GM12874 (cell line): ENCODE measurements around the gene HSD17B4.

Experiments used
- TF ChIP-seq, protein P1 (sequence below): IDR thresholded peaks from 2 replicates; pipeline ENCODE4 v1.5.1; 2011; ENCODE audit warnings: low read depth, mild to moderate bottlenecking, control low read depth, low read length, moderate library complexity; ENCODE audit not compliant: insufficient read depth

Gene HSD17B4

DNA sequence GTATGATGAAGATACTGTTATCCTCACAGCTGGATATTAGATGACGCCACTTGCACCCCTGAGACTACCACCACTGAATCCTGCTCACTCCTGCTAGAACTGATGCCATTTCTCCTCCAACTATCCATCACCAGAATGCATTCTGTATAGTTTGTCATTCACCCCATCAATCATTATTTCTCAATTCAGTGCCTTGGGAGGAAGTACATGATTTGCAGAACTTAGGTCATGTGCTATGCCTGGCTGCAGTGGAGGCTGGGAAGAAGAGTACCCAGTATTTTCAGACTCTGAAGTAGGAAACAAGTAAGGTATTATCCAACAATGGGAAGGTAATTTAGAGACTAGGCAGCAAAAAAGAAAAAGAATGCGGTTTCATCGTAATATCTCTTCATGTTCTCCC, 26.2 kb upstream of the HSD17B4 start:
- TF ChIP-seq, protein P1, sequence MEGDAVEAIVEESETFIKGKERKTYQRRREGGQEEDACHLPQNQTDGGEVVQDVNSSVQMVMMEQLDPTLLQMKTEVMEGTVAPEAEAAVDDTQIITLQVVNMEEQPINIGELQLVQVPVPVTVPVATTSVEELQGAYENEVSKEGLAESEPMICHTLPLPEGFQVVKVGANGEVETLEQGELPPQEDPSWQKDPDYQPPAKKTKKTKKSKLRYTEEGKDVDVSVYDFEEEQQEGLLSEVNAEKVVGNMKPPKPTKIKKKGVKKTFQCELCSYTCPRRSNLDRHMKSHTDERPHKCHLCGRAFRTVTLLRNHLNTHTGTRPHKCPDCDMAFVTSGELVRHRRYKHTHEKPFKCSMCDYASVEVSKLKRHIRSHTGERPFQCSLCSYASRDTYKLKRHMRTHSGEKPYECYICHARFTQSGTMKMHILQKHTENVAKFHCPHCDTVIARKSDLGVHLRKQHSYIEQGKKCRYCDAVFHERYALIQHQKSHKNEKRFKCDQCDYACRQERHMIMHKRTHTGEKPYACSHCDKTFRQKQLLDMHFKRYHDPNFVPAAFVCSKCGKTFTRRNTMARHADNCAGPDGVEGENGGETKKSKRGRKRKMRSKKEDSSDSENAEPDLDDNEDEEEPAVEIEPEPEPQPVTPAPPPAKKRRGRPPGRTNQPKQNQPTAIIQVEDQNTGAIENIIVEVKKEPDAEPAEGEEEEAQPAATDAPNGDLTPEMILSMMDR: no peak

DNA sequence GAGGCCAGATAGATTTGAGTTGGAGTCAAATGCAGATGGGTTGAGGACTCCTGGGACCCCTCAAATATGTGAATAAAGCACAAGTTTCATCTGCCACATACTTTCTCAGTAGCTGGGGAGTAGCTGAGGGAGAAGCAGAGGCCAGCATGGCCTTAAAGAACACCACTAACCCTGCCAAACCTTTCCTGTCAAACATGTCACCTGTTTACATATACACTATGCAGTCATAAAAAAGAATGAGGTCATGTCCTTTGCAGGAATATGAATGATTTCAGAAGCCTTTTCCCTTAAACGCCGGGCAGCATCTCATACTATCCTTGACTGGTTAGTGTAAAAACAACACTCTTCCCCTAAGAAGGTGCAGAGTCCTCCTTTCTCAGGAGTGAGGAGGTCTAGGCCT, 25.2 kb upstream of the HSD17B4 start:
- TF ChIP-seq, protein P1: no peak

DNA sequence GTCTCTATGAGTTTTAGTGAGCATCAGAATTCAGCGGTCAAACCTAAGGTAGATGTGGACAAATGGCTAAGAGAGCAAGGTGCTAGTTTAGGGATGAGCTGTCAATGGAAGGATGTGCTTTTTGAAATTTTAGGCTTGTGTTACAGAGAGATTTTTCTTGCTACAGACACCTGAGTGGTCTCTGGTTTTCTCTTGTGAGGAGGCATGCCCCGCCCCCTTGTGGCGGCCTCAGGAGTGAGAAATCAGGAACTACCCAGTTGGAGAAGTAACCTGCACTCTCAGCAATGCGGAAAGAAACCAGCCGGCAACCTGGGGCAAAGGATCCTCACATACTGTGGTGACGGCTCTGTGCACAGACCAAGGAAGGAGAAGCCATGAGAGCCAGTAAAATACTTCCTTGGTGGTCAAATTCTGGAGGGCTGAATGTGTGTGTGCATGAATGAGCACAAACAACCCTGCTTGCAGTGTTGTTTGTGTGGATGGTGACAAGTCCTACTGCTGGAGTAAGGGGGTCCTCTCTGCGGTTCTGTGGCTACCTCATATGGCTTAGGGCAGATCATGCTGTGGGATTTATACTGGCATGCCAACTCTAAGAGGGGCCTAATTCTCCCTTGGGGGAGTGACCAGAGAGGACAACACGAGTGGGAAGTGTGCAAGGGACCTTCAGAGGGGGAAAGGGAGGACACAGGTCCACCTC, 16.7 kb upstream of the HSD17B4 start:
- TF ChIP-seq, protein P1: peak; percentile 71

DNA sequence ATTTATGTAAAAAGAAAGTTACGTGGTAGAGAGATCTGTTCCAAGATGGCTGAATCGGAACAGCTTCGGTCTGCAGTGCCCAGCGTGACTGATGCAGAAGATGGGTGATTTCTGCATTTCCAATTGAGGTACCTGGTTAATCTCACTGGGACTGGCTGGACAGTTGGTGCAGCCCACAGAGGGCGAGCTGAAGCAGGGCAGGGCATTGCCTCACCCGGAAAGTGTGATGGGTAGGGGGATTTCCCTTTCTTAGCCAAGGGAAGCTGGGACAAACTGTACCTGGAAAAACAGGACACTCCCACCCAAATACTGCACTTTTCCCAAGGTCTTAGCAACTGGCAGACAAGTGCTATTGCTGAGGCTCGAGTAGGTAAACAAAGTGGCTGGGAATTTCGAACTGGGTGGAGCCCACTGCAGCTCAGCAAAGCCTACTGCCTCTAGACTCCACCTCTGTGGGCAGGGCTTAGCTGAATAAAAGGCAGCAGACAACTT, 13.1 kb upstream of the HSD17B4 start:
- TF ChIP-seq, protein P1: no peak

DNA sequence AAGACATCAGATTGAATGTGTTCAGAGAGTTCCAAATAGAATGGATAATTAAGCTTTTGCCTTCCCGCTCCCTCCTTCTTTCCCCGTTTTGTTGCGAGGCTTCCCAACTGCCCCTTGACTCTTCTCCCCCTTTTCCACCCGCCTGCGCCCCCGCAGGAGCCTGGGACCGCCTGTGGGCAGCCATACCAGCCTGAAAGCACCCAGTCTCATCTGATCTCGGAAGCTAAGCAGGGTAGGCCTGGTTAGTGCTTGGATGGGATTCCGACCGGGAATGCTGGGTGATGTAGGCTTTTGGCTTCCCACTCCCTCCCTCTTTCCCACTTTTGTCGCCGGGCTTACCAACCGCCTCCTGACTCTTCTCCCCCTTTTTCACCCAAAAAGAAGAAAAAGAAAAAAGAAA, 6.8 kb upstream of the HSD17B4 start:
- TF ChIP-seq, protein P1: no peak

DNA sequence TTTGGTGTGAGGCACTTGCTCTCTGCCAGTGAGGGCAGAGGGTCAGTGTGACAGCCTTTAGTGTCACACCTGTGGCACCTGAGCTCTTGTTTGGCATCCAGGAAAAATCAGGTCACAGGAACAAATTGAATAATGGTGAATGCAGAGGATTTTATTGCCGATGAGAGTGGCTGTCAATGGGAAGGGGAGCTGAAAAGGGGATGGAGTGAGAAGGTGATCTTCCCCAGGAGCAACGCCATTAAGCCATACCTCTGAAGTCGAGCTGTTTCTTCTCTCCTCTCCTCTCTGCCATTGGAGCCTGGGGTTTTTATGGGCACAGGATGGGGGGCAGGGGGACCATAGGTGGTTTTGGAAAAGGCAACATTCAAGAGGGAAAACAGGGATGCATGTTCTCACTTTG, 2.4 kb upstream of the HSD17B4 start:
- TF ChIP-seq, protein P1: no peak

DNA sequence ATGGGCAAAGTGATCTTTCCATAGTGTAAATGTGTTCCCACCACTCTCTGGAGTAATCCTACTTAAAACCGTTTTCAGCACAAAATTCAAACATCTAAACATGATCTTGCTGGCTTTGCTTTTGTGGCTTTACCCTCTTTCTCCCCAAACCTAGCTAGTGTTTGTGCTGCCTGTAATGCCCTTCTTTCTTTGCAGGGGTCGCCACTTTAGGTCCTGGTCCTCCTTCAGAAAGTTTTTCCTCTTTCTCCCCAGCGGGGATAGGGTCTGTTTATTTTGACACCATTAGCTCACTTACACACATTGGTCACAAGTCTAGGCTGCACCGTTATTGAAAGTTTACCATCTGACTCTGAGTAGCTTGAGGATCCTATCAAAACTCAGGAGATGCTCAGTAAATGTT, 736 bp upstream of the HSD17B4 start:
- TF ChIP-seq, protein P1: 0 out of 2 replicates have a peak, but pooled peaks have one; percentile 10
